Smooth muscle cell (in vitro differentiated cells): ENCODE data around the gene RPUSD3. TPM values are rescaled to one million over a fixed set of nuclear protein-coding genes. Genes with fewer than 3 reads are reported as not detected.
A peak's percentile ranks its signal among the peaks of the same experiment; 100 is the strongest.

Experiments used
- DNase-seq: peaks from one replicate; lab custom pipeline; 2025; ENCODE audit not compliant: unreplicated experiment; lab: John Stamatoyannopoulos, UW
- H2AFZ ChIP-seq: fragments of 200-600 bp; sonication (generic); 2 replicates; pipeline ENCODE4 v1.6.0; 2016; ENCODE audit warnings: antibody characterized with exemption, low read depth, mild to moderate bottlenecking
- H3F3A ChIP-seq: fragments of 200-600 bp; sonication (generic); 2 replicates; pipeline ENCODE4 v1.6.0; 2017; ENCODE audit warnings: antibody characterized with exemption, low read depth
- H3K27ac ChIP-seq: fragments of 200-600 bp; sonication (generic); 2 replicates; pipeline ENCODE4 v1.5.1; 2016; ENCODE audit warnings: low read depth, mild to moderate bottlenecking
- H3K27me3 ChIP-seq: fragments of 200-600 bp; sonication (generic); 2 replicates; pipeline ENCODE4 v1.6.1; 2016; ENCODE audit warnings: low read depth, mild to moderate bottlenecking
- H3K36me3 ChIP-seq: fragments of 200-600 bp; sonication (generic); 2 replicates; pipeline ENCODE4 v1.5.1; 2016; ENCODE audit warnings: low read depth
- H3K4me1 ChIP-seq: fragments of 200-600 bp; sonication (generic); 2 replicates; pipeline ENCODE4 v1.5.1; 2016; ENCODE audit warnings: low read depth
- H3K4me2 ChIP-seq: fragments of 200-600 bp; sonication (generic); 2 replicates; pipeline ENCODE4 v1.6.0; 2016; ENCODE audit warnings: mild to moderate bottlenecking
- H3K4me3 ChIP-seq: fragments of 200-600 bp; sonication (generic); 2 replicates; pipeline ENCODE4 v1.5.1; 2016; ENCODE audit warnings: mild to moderate bottlenecking
- H3K79me2 ChIP-seq: fragments of 200-600 bp; sonication (generic); 2 replicates; pipeline ENCODE4 v1.6.0; 2016; ENCODE audit warnings: low read depth, mild to moderate bottlenecking
- H3K9ac ChIP-seq: fragments of 200-600 bp; sonication (generic); 2 replicates; pipeline ENCODE4 v1.6.0; 2016; ENCODE audit warnings: low read depth
- H3K9me3 ChIP-seq: fragments of 200-600 bp; sonication (generic); replicated peaks from 2 replicates; pipeline ENCODE4 v1.5.1; 2016; ENCODE audit warnings: low read depth
- H4K20me1 ChIP-seq: fragments of 200-600 bp; sonication (generic); 2 replicates; pipeline ENCODE4 v1.6.0; 2016; ENCODE audit warnings: low read depth
- WGBS: methylation state at CpG from one replicate; pipeline ENCODE4 v1.1.7; 2016; ENCODE audit warnings: low lambda C conversion rate; 5-methylcytosine and 5-hydroxymethylcytosine counted together
- polyA plus RNA-seq: library from polyadenylated mRNA; unstranded; fragments of >200 nt; fragmentation: Nextera tagmentation; extraction: Ambion mirVana; gene quantifications from 2 replicates; pipeline ENCODE4 v1.2.1, GENCODE V29; 2016
- total RNA-seq: library from RNA; depleted of rRNA; stranded (reverse); fragments of >200 nt; gene quantifications from 2 replicates; pipeline ENCODE4 v1.2.3, GENCODE V29; 2014
- TF ChIP-seq, protein P1 (sequence below): fragments of 200-600 bp; sonication (generic); IDR thresholded peaks from 2 replicates; pipeline ENCODE4 v1.5.1; 2017; ENCODE audit warnings: borderline replicate concordance, mild to moderate bottlenecking, antibody characterized with exemption; ENCODE audit not compliant: insufficient read depth, poor library complexity, severe bottlenecking

RPUSD3 gene
- total and polyA plus RNA-seq, 2 experiments from 2014 or later: 62.8 to 84.6 TPM

DNA sequence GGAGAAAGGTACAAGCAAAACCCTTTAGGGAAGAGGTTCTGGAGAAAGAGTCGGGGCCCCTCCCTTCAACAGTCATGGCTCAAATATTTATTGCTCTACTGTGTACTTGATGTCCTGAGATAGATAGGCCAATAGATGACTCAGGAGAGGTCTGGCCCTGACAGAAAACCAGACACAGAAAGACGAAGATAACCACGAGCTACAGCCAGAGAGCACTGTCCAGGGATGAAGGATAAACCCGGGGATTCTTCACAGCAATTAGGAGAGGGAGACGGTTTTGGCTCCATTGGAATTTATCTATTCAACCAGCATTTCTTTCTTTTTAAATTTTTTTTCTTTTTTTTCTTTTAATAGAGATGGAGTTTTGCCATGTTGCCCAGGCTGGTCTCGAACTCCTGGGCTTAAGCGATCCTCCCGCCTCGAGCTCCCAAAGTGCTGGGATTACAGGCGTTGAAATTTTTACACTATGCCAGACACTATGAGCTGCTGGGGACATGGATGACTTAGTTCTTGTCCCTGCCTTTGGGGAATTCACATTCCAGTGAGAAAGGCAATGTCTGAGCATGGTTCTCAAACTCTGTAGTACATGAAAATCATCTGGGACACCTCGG, 40.9 kb upstream of the RPUSD3 start:
- Histone ChIP-seq H3F3A (peaks cover 20% of the 10 kb centered on the region), H3K27ac (peak overlapping the region; percentile 96), H3K9me3 (no peaks in the 10 kb centered on the region), H3K27me3 (no peaks in the 10 kb centered on the region), H4K20me1 (no peaks in the 10 kb centered on the region), H3K4me1 (peaks cover 6% of the 10 kb centered on the region), H3K79me2 (no peaks in the 10 kb centered on the region), H3K36me3 (no peaks in the 10 kb centered on the region), H3K4me2 (peak overlapping the region; percentile 74), H3K4me3 (no peak overlapping the region), H3K9ac (peak overlapping the region; percentile 51), H2AFZ (no peak overlapping the region)
- TF ChIP-seq, protein P1, sequence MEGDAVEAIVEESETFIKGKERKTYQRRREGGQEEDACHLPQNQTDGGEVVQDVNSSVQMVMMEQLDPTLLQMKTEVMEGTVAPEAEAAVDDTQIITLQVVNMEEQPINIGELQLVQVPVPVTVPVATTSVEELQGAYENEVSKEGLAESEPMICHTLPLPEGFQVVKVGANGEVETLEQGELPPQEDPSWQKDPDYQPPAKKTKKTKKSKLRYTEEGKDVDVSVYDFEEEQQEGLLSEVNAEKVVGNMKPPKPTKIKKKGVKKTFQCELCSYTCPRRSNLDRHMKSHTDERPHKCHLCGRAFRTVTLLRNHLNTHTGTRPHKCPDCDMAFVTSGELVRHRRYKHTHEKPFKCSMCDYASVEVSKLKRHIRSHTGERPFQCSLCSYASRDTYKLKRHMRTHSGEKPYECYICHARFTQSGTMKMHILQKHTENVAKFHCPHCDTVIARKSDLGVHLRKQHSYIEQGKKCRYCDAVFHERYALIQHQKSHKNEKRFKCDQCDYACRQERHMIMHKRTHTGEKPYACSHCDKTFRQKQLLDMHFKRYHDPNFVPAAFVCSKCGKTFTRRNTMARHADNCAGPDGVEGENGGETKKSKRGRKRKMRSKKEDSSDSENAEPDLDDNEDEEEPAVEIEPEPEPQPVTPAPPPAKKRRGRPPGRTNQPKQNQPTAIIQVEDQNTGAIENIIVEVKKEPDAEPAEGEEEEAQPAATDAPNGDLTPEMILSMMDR: no peak
- no peak for DNase-seq
- 5% methylated on average over 11 of the region's 11 CpGs for WGBS

DNA sequence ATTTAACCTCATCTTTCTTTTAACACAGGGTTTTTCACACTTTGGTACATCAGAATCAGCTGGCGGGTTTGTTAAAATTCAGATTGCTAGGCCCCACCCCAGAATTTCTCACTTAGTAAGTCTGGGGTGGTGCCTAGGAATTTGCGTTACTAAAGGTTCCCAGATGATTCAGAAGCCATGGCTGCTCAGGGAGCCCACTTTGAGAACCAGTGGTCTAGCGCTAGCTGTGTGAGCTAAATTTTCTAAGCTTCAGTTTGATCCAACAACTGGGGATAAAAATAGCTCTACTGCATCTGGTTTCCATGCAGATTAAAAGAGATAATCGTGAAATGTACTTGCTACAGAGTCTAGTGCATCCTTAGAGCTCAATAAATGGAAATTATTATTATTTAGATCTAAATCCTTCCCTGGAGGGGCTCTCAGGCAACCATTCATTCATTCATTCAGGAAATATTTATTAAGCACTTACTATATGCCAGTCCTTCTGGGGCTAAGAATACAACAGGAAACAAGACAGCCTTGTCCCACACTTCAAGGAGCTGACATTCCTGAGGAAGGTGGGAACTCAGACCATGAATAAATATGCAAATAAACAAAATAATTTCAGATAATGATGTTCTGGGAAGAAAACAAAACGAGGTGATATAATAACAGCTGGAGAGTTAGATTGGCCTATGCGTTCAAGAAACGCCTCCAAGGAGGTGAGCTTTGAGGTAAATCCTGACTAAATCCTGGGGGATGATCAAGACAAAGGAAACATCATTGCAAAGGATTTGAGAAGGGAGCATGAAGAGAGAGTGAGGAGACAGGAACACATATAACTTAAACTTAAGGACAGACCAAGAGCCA, 40.1 kb upstream of the RPUSD3 start:
- Histone ChIP-seq H3K27me3 (no peaks in the 10 kb centered on the region), H3K79me2 (no peaks in the 10 kb centered on the region), H3K4me3 (no peak overlapping the region), H3K9ac (peak overlapping the region; percentile 51), H3K9me3 (no peaks in the 10 kb centered on the region), H3F3A (peaks cover 20% of the 10 kb centered on the region), H3K4me1 (peaks cover 6% of the 10 kb centered on the region), H4K20me1 (no peaks in the 10 kb centered on the region), H3K27ac (peak overlapping the region; percentile 96), H3K4me2 (peak overlapping the region; percentile 74), H3K36me3 (no peaks in the 10 kb centered on the region), H2AFZ (no peak overlapping the region)
- TF ChIP-seq, protein P1: no peak
- no peak for DNase-seq
- 22% methylated on average over 7 of the region's 7 CpGs for whole genome bisulfite sequencing

DNA sequence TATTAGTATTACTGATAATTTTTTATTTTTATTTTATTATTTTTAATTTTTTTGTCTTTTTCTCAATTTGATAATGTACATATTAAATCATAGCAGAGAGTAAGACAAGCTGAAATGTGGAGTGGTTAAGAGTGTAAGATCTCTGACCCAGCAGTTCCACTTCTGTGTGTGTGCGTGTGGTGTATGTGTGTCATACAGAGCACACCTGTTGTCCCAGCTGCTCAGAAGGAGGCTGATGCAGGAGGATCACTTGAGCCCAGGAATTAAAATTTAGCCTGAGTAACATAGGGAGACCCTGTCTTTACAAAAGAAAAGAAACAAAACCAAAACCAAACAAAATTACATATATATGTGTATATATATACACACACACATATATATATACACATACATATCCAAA, 37.6 kb upstream of the RPUSD3 start:
- H3K4me3 ChIP-seq: no peak overlapping the region
- H3K36me3 ChIP-seq: no peaks in the 10 kb centered on the region
- H3K79me2 ChIP-seq: no peaks in the 10 kb centered on the region
- H2AFZ ChIP-seq: no peak overlapping the region
- H3K9me3 ChIP-seq: no peaks in the 10 kb centered on the region
- peaks cover 20% of the 10 kb centered on the region for H3F3A ChIP-seq
- WGBS: 93% methylated on average over 1 of the region's 1 CpG
- TF ChIP-seq, protein P1: no peak
- H4K20me1 ChIP-seq: no peaks in the 10 kb centered on the region
- H3K9ac ChIP-seq: no peak overlapping the region
- H3K27me3 ChIP-seq: no peaks in the 10 kb centered on the region
- peaks cover 6% of the 10 kb centered on the region for H3K4me1 ChIP-seq
- no peak for DNase-seq
- H3K4me2 ChIP-seq: no peak overlapping the region
- H3K27ac ChIP-seq: no peak overlapping the region
